NCI-H774 (cell line): ENCODE results near the gene CHRM4.
"Not testable (repeated sequence)": the region's sequence is repeated elsewhere in the genome, so short reads cannot be mapped to it uniquely, and the experiment has no call there.

ENCODE experiments used
- DNase-seq: peaks from one replicate; lab custom pipeline; 2025; lab: John Stamatoyannopoulos, UW

Gene CHRM4

DNA sequence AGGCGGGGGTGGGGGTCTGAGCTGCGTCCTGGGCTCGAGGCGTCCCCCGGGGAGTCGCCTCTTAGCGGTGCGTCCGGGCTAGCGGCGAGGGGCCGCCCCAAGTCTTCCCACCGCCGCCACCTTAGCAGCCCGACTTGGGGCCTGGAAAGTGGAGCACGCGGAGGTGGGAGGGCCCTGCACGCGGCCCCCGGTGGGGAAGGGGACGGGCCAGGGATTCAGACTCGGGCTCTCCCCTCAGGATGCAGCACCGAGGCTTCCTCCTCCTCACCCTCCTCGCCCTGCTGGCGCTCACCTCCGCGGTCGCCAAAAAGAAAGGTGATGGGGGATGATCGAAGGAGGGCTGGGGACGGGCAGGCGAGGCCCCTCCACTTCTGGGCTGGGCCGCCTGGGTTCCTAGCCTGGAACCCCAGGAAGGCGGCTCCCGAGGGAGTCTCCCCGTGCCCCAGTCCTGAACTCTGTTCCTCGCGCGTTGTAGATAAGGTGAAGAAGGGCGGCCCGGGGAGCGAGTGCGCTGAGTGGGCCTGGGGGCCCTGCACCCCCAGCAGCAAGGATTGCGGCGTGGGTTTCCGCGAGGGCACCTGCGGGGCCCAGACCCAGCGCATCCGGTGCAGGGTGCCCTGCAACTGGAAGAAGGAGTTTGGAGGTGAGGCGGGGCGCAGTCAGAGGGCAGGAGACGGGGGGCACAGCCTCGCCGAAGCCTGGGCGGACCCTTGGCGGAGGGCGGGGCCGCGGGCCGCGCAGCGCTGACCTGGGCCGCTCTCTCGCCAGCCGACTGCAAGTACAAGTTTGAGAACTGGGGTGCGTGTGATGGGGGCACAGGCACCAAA, 9.5 kb downstream of the CHRM4 start:
- no peak for DNase-seq

DNA sequence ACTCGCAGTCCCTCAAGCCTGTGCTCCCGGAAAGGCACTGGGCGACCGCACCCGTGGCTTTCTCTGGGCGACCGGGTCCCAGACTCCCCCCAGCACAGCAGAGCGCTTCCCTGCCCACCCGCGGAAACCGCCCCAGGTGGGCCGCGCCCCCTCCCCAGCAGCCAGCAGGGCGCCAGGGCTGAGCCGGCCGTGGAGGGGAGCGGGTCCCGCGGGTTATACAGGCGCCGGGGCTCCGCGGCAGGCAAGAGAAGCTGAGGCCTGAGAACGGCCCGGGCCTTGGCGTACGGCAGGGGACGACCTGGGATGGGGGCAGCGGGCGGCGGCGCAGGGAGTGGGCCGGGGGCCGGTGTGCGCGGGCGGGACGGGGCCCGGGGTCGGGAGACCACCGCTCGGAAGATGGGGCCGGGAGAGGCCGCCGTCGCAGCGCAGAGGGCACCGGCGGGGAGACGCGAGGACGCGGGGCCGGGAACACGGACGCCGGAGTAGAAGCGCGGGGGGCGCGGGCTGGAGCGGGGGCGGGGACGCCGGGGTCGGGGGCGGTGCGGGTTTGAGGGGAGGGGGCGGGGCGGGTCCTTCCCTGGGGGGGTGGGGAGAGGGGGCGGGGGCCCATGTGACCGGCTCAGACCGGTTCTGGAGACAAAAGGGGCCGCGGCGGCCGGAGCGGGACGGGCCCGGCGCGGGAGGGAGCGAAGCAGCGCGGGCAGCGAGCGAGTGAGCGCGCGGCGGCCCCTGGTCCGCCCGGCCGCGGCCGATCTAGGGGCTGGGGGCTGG, 10.3 kb downstream of the CHRM4 start, which contains the start of gene MDK:
TSS of gene MDK (plus strand) at position 622 of the 771 bp plus-strand sequence. CDS start 389 bp downstream, outside the sequence.
- DNase-seq: peak; percentile 53

DNA sequence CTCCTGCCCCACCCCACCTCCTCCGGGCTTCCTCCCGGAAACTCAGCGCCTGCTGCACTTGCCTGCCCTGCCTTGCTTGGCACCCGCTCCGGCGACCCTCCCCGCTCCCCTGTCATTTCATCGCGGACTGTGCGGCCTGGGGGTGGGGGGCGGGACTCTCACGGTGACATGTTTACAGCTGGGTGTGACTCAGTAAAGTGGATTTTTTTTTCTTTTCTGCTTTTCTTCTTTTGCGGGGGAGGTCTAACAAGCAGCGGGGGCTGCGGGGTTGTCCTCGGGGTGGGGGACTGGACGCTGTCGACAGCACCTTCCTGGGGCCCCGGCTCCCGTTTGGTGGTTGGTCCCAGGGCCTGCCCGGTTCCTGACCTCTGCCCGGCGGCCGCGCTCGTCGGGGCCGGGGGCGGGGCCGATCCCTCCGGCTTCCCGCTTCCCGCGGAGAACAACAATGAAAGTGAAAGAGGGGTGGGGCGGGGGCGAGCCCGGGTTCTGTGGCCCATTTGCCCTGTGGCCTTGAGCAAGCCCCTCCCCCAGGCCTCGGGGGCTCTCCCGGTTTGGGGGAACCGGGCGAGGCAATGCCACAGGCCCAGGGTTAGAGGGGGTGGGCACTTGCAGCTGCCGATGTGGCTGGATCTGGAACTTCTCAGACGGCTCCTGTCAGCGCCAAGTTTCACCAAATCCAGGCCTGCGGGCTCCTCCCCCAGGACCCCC, 11.1 kb downstream of the CHRM4 start:
- peak; percentile 48 for DNase-seq

DNA sequence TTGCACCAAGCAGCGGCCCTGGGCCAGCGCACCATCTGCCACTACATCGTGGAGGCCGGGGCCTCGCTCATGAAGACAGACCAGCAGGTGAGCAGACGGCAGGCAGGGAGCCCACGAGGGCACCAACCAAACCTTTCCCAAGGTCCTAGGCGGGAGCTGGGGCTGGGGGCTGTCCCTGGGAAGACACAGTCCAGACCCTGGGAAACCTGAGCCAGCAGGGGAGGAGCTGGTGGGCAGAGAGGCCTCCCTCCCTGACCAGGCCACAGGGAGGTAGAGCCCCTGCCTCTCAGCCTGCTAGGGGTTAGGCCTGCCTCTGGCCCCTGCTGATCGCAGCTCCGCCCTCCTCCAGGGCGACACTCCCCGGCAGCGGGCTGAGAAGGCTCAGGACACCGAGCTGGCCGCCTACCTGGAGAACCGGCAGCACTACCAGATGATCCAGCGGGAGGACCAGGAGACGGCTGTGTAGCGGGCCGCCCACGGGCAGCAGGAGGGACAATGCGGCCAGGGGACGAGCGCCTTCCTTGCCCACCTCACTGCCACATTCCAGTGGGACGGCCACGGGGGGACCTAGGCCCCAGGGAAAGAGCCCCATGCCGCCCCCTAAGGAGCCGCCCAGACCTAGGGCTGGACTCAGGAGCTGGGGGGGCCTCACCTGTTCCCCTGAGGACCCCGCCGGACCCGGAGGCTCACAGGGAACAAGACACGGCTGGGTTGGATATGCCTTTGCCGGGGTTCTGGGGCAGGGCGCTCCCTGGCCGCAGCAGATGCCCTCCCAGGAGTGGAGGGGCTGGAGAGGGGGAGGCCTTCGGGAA, 11.9 kb downstream of the CHRM4 start:
- not testable (repeated sequence) for DNase-seq

DNA sequence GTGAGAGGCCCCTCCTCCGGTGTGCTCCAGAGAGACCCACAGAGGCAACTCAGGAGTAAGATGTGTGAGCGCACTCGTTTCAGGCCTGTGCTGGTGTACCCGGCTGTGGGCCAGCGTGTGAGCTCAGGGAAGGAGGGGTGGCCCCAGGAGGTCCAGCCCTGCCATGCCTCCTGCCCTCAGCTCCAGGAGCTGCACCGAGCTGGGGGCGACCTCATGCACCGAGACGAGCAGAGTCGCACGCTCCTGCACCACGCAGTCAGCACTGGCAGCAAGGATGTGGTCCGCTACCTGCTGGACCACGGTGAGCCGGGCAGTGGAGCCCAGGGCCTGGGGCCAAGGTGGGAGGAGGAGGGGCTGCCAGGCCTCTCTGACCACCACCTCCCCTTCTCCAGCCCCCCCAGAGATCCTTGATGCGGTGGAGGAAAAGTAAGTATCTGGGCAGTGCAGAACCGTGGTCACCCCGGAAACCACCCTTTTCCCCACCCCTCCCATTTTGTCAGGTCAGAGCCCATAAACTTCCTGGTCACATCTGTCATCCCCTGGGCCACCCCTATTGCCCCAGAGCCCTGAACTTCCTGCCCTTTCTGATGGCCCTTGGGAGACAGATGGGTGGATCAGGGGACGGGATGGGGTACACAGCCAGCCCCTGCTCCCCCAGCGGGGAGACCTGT, 12.6 kb downstream of the CHRM4 start:
- no peak for DNase-seq

DNA sequence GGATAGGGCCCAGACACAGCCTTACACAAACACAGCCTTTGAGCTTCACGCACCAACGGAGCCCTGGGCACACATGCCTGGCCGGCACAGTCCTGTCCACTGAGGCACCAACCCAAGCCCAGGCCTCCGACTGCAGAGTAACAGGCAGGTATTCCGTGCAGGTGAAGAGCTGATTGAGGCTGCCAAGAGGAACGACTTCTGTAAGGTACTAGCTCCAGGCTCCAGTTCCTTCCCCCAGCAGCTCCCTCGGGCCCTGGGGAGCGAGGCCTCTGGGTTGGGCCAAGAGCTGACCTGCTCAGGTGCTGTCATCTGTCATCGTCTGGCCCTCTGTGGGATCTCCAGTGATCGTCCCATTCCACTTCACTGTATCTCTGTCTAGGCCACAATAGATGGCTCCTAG, 13.3 kb downstream of the CHRM4 start:
- no peak for DNase-seq

DNA sequence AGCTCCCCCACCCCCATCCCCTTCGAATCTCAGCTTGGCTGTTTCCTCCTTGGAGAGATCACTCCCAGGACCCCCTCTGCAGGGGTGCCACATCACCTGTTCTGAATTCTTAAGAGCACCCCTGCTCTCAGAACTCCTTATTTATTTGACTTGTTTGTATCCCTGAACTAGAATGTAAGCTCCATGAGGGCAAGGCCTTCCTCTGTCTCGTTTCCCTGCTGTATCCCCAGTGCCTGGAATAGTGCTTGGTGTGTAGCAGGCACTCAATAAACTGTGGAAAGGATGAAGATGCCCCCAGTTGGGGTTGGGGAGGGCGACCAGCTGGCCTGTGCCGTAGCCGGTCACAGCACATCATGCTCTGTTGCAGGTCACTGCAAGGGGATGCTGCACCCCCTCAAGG, 13.7 kb downstream of the CHRM4 start:
- DNase-seq: no peak

DNA sequence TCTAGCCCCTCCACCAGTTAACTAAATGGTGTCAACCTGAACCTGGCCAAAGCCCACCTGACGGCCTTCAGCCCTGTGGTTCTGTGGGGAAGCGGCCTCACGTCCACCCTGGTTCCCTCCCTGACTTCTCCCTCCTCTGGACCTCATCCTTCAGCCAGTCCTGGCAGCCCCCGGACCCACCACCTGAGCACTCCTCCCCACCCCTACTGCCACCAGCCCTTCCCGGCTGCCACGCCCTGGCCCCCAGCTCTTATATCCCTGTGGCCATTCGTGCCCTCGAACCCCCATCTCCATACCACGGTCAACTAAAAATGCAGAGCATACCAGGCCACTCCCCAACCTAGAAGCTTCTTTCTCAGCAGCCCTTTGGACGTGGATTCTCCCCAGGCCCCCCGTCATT, 14.3 kb downstream of the CHRM4 start:
- no peak for DNase-seq

DNA sequence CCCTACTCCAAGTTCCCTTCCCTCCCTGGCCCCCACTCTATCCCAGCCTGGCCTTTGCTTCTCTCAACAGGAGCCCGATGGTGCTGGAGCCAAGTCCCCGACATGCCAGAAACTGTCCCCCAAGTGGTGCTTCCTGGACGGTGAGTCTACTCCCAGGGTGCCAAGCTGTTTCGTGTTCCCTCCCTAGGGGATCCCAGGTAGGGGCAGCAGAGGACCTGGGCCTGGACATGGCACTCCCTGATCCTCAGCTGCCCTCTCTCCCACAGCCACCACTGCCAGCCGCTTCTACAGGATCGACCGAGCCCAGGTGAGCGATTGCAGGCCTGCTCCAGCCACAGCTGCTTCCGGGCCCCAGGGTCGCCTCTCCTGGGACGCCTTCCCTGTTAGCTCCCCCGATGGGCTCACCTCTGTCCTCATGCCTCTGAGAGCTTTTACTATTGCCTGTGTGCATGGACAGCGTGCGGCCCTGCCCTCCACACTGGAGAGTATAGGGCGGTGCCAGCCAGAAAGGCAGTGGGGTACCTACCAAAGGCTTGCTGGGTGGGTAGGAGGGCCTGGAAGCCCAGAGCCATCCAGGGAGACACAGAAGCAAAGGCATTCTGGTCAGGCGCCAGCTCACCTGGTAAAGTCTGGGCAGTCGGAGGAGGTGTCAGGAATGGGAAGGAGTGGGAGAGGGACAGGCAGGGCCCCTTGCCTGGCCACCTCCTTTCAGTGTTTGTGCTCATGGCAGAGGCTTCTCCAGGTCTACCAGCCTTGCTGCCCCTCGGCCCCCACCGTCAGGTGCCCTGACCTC, 15.1 kb downstream of the CHRM4 start:
- DNase-seq: no peak

DNA sequence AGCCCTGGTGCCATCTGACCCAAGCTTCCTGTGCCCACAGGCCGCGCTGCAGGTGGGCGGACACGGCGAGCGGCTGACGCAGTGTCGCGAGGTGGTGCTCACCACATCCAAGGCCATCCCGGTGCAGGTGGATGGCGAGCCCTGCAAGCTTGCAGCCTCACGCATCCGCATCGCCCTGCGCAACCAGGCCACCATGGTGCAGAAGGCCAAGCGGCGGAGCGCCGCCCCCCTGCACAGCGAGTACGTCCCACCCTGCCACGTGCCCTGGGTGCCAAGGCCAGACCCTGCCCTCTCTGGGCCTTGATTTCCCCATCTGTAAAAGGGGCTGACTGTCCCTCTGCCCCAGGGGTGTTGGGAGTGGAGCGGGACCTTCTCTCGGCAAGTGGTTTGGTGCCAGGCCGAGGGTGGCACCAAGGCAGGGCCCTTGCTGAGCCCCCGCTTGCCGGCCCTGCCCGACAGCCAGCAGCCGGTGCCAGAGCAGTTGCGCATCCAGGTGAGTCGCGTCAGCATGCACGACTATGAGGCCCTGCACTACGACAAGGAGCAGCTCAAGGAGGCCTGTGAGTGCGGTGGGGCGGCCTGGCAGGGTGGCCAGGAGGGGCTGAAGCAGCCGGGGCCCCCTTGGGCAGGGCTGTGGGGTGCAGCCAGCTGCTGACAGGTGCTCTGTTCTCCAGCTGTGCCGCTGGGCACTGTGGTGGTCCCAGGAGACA, 16.0 kb downstream of the CHRM4 start:
- DNase-seq: no peak

DNA sequence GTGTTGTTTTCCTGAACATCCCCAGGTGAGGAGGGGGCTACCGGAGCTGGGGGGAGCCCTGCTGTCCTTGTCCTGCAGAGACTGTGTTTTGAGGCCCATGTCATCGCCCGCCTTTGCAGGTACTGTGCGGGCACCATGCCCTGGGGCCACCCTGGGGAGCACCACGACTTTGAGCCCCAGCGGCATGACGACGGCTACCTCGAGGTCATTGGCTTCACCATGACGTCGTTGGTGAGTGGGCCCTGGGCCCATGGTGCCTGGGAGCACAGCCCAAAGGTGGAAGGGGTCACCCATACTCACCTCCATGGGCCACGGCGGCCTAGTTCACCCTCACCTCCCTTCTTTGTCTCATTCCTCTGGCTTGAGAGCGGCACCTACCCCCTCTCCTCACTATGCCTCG, 16.8 kb downstream of the CHRM4 start:
- no peak for DNase-seq

DNA sequence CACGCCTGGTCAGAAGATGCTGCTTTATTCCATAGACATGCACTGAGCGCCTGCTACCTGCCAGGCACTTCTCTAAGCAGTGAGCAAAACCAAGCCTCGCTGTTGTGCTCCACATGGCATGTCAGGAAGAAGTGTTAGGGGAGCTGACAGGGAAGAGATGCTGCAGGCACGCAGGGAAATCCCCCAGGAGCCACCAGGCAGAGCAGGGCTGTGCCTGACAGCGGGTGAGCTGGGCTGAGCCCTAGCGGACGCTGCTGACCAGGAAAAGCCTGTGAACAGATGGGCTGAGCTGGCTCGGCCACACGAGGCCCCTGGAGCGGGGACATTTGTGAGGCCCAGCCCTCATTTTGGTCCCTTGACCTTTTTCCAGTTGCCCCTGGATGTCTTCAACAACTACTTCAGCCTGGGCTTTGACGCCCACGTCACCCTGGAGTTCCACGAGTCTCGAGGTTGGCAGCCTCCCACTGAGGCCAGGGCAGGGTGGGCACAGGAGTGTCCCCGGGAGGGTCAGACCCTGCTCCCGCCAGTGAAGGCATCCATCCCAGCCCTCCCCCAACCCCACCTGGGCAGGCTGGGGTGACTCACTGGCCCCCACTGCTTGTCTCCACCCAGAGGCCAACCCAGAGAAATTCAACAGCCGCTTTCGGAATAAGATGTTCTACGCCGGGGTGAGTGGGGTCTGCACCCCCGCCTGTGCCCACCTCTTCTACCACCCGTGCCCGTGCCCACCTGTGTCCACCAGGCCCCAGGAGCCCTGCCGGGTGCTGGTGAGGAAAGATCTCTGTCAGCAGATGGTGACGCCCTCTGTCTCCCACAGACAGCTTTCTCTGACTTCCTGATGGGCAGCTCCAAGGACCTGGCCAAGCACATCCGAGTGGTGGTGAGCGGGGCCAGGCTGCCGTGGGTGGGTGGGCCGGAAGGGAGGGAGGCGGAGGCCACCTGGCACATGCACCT, 17.5 kb downstream of the CHRM4 start:
- no peak for DNase-seq

DNA sequence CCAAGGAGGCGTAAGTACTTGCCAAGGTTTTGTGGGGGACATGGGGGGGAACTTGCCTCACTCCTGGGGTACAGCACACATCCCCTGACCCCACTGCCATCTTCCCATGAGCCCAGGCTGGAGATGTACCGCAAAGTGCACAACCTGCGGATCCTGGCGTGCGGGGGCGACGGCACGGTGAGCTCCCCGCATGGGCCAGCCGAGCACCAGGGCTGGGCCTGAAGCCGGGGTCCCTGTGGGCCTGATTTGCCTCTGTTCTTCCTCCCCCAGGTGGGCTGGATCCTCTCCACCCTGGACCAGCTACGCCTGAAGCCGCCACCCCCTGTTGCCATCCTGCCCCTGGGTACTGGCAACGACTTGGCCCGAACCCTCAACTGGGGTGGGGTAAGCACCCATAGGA, 19.1 kb downstream of the CHRM4 start:
- DNase-seq: not testable (repeated sequence)

DNA sequence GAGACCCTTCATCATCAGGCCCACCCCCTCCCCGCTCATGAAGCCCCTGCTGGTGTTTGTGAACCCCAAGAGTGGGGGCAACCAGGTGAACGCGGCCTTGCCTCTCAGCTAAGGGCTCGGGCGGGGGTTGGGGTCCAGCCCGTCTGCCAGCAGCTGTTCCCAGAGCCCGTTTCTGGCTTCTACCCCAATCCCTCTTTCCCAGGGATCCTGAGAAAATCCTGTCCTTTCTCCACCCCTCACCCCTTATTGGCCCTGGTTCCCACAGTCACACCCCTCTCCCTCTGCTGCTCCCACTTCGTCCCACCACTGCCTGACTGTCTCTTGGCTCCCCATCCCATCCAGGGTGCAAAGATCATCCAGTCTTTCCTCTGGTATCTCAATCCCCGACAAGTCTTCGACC, 19.5 kb downstream of the CHRM4 start:
- no peak for DNase-seq

DNA sequence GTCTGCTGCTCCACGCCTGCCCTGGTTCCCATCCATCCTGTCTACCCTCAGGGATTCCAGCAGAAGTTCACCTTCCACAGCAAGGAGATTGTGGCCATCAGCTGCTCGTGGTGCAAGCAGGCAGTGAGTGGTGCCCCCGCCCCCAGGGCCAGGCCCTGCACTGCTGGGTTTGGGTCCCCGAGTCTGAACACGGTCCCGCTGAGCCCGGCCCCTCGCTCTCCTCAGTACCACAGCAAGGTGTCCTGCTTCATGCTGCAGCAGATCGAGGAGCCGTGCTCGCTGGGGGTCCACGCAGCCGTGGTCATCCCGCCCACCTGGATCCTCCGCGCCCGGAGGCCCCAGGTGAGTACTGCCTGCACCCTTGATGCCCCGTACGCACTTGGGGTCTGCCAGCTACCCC, 20.3 kb downstream of the CHRM4 start:
- not testable (repeated sequence) for DNase-seq

DNA sequence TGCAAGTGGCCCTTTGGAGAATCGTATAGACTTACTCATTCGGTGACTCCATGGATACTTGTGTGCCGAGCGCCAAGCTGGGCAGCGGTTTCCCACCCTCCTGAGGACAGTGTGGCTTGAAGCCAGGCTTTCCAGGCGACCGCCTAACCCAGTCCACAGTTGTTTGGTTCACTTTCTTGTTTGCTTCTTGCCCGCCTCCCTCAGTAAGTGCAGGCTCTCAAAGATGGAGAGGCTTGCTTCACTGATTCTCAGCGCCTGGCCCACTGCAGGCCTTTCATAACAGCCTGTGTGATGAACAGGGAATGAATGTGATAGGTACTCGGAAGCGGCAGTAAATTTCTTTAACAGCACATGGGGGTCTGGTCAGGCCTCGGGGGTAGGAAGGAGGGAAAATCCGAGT, 21.3 kb downstream of the CHRM4 start:
- no peak for DNase-seq

DNA sequence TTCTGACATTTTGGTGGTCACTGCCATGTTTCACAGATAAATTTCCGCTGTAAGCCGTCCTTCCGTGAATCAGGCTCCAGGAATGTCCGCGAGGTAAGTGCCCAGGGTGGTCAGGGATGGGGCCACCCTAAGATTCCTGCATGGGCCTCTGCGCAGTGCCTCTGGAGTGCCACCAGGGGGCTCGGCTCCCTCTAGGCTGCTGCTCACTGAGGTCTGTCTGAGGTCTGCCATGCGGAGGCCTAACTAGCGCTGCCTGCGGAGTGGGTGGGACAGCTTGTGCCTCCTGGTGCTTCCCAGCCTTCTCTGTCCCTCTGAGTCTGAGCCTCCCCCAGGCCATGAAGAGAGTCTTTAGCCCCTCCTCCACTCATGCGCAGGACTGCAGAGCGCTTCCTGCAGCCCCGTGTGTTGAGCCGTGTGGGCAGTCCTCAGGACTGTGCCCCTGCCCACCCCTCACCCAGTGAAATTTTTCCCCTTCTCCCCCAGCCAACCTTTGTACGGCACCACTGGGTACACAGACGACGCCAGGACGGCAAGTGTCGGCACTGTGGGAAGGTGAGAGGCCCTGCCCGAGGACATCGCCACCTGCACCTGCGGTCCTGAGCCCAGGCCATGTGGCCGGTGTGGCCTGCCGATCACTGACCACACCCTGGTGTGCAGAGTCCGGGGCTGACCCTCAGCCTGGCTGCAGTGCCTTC, 22.0 kb downstream of the CHRM4 start:
- DNase-seq: no peak

DNA sequence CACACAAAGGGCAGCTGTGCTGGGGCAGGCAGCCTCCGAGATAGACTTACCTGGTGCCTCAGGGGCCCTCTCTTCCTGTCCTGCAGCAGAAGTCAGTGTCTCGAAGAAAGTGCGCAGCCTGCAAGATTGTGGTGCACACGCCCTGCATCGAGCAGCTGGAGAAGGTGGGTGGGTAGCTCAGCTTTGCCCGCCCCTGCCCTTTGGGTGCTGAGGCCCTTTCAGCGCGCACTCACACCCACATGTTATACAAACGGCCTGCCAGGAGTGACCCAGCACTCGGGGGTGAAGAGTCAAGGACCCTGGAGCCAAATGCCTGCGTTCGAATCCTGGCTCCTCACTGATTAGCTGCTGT, 23.7 kb downstream of the CHRM4 start:
- DNase-seq: no peak
